OCI-LY3 (cell line): ENCODE data around the gene SMAD6.

Source experiments
- CTCF ChIP-seq: fragments of 200-600, 300-600 bp; sonication (generic); IDR thresholded peaks from 2 replicates; pipeline ENCODE4 v1.5.1; 2014; ENCODE audit warnings: antibody characterized with exemption, low read length, low read depth
- EZH2phosphoT487 ChIP-seq: fragments of 200-600 bp; shearing (Covaris generic); IDR thresholded peaks from 2 replicates; pipeline ENCODE4 v1.6.1; 2018; ENCODE audit warnings: antibody characterized with exemption, mixed run types, low read depth

- TF ChIP-seq CTCF (no peak), EZH2phosphoT487 (no peak)
These were observed 24.4 kb downstream of the SMAD6 start for GRCh38 chr15:66726386-66726785.
